NCI-H1436 (cell line): ENCODE data around the gene SPATA46.

Experiments
- DNase-seq: peaks from one replicate; lab custom pipeline; 2025; lab: John Stamatoyannopoulos, UW

Gene SPATA46

DNA sequence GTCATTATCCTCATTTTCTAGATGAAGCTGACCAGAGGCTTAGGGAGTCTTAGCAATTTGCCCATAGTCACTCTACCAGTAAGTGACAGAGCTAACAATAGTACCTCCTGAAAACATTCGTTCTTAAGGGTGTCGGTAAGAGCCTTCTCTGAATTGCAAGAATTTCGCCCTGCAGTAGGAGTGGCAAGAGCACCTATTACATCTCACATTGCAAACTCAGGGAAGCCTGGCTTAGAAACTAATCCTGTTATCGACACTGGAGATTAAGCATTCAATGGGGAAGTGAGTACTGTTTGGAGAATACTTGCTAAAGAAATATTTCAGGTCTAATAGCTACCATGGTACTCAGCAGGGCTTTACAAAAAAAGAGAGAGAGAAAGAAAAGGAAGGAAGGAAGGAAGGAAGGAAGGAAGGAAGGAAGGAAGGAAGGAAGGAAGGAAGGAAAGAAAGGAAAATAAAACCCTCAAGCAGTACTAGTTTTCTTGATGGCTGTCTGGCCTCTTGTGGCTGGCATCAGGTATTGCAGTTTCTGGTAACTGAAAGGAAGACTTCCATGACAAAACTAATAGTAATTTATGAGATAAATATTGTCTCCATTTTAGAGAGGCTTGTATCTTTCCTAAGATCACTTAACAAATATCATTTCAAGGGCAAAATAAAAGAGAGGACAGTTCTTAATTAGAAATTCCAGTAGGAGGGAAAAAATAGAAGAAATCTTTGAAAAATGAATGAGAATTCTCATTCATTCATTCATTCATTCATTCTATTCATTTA lies 15.3 kb upstream of the SPATA46 start:
- DNase-seq, result peak; percentile 23

DNA sequence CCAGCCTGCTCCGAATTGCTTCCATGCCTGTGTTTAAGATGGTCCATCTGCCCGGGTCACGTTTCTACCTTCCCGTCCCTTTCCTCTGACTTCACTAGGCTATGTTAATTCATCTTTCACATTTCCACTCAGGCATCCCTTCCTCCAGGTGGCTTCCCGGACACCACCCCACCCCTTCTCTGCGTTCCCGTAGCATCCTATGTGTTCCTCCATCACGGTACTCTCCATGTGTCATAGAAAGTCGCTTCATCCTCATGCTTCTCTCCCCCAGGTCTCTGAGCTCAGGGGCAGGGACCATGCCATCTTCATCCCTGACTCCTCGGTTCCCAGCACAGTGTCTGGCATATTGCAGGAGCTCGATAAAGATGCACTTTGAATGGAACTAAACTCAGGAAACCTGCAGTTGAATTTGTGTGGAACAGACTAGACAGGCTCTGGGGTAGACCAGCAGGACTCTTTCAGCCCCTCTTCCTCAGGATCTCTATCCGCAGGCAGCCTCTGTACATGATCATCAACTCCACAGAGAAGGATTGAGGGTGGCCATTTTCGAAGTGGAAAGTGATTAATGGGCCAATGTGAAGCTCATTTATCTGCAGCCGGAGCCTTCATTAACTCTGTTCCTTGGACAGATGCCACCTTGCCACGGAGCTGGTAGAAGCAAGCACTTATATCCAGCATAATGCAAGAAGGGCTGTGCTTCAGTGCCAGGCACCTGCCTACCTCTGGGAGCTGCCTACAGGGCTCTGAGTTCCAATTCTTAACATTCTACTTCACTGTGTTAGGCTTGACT lies 13.9 kb upstream of the SPATA46 start:
- peak; percentile 4 for DNase-seq

DNA sequence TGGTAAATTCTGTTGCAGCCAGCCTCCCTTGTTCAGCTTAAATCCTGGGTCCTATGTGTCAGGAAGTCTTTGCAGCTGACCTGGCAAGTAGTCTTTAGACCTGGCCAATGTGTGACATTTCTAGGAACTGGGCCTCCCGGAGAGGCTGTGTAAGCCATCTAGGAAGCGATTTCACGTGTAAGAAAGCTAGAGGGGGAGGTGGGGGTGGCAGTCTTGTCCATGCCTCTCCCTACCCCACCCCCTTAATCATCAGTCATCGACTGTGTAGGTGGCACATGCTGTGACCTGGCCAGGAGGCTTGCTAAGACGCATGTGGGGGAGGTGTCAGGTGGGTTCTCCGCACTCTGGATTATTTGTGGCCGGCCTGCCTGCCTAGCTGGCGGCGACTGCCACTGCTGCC lies 13.3 kb upstream of the SPATA46 start:
- no peak for DNase-seq

DNA sequence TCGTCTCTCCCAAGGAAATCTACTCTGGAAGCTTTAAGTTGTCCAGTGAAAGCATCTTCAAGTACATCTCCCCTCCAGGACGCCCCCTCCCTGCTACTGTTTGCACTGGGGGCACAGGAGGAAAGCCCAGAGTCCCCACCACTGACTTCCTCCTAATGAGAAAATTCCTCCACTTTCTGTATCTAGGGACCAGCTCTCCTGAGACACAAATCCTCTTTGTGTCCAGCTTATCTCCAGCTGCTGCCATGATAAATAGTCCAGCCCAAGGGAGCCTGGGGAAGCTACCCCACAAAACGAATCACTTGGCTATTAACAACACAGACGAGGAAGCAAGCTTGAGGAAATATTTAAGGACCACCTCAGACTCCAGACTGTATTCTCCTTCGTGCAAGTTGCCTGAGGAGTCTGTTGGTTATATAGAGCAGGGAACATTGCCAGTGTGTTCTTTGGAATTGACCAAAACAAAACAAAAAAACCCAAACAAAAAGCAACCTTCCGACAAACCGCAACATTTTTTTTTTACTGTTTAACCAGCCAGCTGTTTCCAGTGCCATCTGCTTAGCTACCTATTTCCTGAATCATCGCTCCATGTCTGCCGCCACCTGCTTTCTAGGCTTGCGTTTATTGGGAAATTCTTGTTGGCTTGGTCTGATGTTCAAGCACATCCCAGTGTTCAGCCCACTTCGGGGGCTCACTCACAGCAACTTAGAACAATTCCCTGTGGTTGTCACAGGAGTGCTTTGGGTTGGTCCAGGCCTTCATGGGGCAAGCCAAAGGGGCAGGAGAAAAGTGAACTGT lies 12.6 kb upstream of the SPATA46 start:
- DNase-seq, result no peak

DNA sequence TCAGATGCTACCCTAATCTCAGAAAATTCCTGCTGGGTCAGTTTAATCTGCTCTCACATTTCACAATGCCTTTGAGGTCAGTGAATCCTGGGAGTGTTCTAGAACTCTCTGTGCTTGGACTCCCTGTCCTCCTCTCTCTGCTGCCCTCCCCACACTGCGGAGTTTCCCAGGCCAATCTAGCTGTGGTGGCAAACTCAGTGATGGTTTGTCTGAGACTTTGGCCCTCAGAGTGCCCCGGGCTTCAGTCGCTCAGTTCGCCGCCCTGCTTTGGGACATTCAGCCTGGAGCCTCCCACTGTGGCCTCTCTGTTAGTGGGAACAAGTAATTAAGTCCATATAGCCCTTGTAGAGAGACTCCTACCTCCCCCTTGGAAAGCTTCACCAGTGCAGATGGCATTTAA lies 12.0 kb upstream of the SPATA46 start:
- DNase-seq, result no peak

DNA sequence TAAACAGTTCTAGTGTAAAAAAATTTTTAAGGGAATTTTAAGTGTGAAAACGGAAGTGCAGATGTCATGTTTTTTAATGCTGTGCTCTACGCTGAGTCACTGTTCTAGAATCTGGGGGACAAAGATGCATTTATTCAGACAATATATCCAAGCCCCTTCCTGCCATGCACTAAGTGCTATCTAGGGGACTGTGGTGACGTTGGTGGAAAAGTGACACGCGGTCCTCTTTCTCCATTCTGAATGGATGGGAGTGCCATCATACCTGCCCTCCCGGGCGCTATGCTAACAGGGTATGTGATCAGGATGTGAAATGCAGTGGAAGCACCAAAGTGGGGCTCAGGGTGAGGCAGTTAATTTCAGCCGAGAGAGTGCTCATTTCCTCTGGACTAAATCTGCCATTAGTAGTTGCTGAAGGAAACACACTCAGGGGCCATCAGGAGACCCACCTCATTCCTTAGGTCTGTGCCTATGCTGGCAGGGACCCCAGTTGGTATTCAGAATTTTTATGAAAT lies 11.5 kb upstream of the SPATA46 start:
- no peak for DNase-seq

DNA sequence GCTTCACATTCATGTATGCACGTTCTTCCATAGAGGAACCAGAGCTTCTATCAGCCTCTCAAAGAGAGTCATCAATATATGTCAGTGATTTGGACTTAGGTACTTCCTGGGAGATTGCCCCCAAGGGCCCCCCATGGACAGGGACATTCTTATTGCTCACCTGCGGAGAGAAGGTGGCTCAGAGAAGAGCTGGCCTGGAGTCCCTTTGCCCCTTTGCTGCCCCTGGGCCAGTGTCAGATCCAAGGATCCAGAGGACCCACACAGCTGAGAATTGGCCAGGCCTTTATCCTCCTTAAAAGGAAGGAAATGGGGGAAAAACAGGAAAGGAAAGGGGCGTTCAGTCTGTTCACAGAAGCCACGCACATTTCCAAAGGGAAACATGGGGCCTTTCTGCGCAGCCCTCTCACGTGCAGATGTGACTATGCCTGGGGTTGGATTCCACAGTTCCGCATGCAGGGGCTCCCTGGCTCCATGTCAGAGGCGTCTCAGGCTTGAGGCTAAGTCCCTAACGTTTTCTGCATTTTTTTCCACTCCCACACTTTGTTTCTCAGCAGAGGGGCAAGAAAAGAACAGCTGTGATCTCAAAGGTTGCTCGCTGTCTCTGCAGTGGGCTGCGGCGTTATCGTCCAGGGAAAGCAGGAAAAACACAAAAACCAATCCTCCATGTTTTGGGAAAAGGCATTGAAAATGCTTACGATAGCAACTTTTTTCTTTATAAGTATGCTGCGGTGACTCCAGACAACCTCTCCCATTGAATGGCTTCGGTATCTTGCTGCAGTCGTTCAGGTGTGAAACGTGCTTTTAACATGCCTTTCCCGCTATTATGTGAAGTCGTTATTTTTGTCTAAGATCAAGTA lies 10.8 kb upstream of the SPATA46 start:
- no peak for DNase-seq

DNA sequence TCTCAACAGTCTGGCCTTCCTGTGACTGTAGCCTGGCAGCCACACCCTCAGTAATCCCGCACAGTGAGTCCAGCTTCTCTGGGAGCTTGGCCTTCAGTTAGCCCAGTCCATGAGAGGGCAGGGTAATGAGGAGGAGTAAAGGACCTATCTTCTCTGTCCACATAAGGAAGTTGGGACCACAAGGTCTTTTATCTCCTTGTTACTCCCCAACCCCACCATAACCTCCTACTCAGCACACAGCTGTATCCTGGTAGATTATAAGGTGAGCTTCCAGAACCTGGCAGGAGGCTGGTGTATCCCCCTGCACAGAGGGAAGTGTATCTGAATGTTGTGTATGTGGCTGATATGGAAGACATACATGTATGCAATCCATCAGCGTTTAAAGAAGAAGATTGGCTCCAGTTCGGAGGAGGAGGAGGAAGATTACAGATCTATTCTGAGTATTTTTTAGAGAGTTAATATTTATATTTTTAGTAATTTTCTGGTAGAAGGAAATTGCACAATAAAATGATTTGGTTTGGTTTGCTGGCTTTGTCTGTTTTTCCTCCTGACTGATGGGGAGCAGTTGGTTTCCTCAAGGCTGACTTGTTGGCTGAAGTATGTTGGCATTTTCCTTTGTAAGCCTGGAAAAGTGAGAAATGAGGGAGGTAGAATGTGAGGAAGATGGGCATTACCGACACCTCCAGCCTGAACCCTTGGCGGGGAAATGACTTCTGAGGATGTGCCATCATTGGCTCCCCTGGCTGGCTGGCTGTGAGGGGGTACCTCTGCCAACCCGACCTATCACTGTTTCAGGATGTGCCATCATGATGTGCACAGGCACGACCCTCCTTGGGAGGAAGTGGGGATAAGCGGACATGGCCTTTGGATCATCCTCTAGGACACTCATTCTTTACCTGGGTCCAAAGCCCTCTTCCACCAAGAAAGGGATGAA lies 9.9 kb upstream of the SPATA46 start:
- no peak for DNase-seq

DNA sequence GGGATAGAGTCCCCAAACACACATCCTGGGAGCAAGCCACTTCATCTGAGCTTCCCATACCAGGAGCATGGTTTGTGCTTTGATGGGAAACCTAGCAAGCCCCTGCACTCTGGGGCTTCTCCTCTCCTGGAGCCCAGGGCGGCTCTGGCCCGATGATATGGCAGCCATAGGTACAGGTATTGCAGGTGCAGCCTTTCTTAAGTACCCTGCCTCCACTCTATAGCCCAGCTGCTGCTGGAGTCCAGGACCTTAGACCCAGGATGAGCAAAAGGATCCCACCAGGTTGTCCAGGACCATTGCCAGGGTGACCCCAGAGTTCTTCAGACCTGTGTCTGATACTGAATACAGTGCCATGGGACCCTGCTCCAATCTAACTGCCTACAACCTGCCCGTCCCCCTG lies 9.0 kb upstream of the SPATA46 start:
- no peak for DNase-seq

DNA sequence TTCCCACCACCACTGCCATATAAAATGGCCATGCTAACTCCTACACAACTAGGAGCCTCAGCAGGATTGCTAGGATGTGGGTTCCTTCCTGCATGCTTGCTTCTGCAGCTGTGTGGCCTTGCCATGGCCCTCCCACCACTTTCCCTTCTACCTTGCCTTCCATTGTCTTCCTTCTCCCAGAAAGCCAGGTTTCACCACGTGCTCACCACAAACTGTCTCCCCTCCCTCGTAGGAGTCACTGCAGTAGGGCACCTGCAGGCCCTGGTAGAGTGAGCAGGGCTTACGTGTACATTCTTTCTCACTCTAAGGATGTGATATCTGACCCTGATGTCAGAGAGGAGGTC lies 8.6 kb upstream of the SPATA46 start:
- no peak for DNase-seq

DNA sequence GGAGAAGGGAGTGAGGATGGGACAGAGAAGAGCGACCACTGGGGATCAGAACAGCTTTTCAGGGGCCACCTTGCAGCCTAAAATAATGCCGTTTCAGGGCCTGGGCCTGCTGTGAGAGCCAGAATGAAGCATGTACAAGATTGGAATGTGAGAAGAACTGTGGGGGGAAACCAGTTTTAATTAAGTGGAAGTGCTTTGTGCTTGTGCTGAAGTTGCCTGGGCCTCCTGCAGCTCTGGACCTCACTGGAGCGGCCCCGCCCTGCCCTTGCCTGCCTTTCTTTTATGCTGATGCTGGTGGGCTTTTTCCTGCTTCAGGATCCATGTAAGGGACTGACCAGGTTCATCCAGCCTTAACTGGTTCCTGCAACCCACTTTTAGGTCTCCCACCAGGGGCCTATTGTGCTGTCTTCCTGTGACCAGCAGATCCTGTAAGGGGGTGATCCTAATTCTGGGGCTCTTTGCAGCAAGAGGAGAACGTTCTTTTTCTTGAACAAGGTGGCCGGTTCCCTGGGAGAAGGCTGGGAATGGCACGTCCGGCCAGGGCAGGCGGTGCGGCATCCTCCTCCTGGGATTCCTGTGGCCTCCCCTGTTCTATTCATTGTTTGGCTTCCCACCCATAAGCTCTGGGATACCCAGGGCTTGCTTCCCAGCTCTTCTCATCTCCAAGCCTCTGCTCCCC lies 8.1 kb upstream of the SPATA46 start:
- DNase-seq, result no peak

DNA sequence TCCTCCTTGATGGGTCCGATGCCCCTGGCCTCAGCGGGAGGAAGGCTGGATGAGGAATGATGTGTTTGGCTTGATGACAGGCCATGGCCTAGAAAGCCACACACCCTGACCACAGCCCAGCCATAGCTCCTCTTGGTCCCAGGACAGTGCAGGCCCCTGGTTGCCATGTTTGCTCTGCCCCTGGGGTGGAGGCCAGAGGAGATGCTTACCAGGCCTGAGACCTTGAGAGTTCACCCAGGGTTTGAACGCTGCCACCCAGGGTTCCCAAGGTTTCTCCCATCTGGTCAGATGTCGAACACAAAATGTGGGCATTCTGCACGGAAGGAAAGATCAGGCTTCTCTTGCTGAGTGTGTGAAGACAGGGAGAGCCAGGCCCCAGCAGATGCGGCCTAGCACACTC lies 7.5 kb upstream of the SPATA46 start:
- no peak for DNase-seq

DNA sequence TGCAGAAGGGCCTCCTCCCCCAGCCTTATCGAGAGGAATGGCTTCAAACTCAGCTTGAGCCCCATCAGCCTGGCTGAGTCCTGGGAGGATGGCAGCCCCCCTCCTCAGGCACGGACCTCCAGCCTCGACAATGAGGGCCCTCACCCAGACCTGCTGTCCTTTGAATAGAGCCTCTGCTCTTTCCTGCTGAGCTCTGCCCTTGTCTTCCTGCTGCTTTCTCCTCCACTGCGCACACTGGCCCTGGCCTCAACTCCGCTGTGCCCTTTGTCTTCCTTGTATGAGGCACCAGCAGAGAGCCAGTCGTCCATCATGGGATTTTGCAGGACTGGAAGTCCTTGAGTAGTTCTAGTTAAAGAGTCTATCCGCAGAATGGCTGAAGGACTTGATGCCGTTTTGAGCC lies 6.9 kb upstream of the SPATA46 start:
- no peak for DNase-seq

DNA sequence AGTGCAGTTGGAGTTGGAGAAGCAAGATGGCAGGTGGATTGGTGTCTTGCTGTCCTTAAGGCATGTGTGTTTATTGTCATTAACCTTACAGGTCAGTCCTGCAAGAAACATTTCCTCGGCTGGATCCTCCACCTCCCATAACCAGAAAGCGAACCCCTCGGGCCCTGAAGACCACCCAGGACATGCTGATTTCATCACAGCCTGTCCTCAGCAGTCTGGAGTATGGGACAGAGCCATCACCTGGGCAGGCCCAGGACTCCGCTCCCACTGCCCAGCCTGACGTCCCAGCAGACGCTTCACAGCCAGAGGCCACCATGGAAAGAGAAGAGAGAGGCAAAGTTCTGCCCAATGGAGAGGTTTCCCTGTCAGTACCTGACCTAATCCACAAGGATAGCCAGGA lies 6.4 kb upstream of the SPATA46 start:
- no peak for DNase-seq

DNA sequence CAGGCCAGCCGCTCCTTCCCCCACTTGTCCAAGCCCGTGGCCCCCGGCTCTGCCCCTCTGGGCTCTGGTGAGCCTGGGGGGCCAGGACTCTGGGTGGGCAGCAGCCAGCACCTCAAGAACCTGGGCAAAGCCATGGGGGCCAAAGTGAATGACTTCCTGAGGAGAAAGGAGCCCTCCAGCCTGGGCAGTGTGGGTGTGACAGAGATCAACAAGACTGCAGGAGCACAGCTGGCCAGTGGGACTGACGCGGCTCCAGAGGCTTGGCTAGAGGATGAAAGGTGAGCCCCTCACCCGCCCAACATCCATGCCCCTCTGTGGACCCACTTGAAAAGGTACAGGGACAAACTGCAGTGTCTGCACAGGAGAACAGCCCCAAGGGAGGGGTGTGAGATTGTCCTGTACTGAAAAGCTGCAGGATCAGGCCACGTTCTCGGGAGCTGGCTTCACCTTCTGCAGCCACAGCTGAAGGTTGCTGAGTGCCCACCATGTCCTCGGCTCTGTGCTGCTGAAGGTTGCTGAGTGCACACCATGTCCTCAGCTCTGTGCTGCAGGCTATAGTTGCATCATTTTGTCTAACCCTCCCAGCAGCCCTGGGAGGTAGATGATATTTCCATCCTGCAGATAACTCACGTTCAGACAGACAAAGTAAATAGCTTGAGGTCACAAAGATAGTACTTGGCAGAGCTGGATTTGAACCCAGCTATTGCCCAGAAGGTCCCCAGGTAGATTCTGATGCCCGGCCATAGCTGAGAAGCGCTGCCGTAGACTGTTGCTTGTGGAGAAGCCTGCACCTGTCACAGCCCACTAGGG lies 5.5 kb upstream of the SPATA46 start:
- DNase-seq, result no peak

DNA sequence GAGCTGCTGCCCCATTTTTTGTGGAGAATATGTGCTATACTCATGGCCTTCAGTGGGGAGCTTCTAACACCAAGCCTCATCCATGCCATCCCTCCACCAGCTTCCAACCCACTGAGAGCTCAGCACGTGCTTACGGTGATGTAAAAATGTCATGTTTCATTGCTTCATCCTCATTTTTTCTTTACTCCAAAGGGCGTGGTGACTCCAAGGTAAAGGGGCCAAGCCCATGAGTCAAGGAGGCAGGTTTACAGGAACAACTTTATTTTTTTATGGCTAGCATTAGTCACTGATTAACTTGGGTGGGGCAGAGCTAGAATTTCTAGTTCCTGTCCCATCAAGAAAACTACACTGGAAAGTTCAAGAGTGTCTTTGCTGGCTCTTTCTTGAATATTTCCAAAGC lies 4.7 kb upstream of the SPATA46 start, which contains the start of gene C1orf226:
C1orf226 (plus strand) TSS at position 346 of the 400 bp plus-strand sequence. CDS start 174 bp downstream, outside the sequence.
- DNase-seq, result no peak

DNA sequence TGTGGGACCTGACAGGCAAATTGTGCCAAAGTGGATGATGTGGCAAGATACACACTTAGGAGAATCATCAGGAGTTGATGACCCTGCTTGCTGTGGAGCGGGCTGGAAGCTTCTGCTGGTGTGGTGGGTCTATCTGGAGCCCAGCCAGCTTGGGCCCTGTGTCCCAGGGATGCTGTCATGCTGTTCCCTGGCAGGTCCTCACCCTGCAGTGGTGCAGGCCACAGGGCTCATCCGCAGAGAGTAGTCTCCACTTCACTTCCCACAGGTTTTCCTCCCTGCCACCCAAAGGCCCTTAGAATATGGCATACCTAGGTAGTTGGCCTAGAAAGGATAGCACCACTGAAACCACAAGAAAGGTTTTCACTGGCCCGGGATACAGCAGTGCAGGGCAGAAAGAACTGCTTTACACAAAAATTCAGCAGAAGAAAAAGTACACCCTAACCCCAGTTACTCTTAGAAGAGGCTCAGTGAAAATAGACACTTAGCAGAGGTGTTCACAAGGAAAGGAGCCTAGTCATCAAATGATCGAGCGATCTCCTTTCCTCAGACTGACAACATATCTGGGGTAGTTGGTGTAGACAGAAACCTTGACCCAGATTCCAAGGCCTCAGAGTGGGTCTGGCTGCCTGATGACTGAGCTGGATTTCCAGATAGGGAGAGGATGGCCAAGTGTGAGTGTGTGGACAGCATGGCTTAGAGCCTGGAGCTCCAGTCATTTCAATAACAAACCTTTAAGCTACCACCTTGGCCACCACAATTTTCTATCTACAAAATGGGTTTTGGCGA lies 3.6 kb upstream of the SPATA46 start:
- no peak for DNase-seq

DNA sequence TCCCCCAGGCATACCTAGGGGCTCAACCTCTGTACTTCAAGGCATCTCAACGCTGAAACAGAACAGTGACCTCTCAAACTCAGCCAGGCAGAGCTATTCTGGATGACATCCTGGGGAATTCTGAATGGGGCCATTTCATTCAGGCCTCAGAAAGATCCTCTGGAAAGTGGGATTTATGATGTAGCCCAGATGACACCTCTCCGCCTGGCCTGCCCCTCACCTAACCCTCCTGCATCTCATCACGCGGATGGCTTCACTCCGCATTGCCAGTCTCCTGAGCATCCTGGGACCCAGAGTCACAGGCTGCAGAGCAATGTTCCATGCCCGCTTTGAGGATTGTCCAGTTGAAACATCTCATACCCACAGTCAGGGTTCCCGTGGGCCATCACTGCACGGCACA lies 1.2 kb downstream of the SPATA46 start:
- DNase-seq, result no peak
